Spleen (tissue), 11 donors: ENCODE data around the gene CD180. TPM values are rescaled to one million over a fixed set of nuclear protein-coding genes. Genes with fewer than 3 reads are reported as not detected.
A peak's percentile ranks its signal among the peaks of the same experiment; 100 is the strongest.

Source experiments
- DNase-seq: peaks from one replicate; pipeline ENCODE4 v3.0.0-alpha.2; 2020
- H3K27ac ChIP-seq, 8 donors: fragments of 200-600 bp; sonication (generic) in 7 of 8; 1 replicate in 4 of 8; 2 replicates in 4 of 8; pipeline versions ENCODE4 v1.5.0 to v1.8.0; 2016 to 2021; ENCODE audit warnings: inconsistent platforms in 4 of 8, mild to moderate bottlenecking in 4 of 8, moderate library complexity in 1 of 8
- H3K27me3 ChIP-seq, 7 donors: fragments of 200-600 bp; sonication (generic) in 6 of 7; replicated peaks in 1 of 7; 1 replicate in 4 of 7; 2 replicates in 3 of 7; pipeline versions ENCODE4 v1.5.0 to v1.8.0; 2016 to 2021; ENCODE audit warnings: inconsistent platforms in 3 of 7, mild to moderate bottlenecking in 1 of 7
- H3K36me3 ChIP-seq, 6 donors: fragments of 200-600 bp; sonication (generic) in 5 of 6; 1 replicate in 4 of 6; 2 replicates in 2 of 6; pipeline versions ENCODE4 v1.5.0 to v1.8.0; 2016 to 2021; ENCODE audit warnings: inconsistent platforms in 2 of 6
- H3K4me1 ChIP-seq, 6 donors: fragments of 200-600 bp; sonication (generic) in 5 of 6; 1 replicate in 3 of 6; 2 replicates in 3 of 6; pipeline versions ENCODE4 v1.5.0 to v1.8.0; 2016 to 2021; ENCODE audit warnings: inconsistent platforms in 3 of 6
- H3K4me3 ChIP-seq, 8 donors: fragments of 200-600 bp; sonication (generic) in 7 of 8; 1 replicate in 4 of 8; 2 replicates in 4 of 8; pipeline versions ENCODE4 v1.5.0 to v1.8.0; 2016 to 2021; ENCODE audit warnings: inconsistent platforms in 4 of 8, mild to moderate bottlenecking in 4 of 8, moderate library complexity in 2 of 8
- H3K9me3 ChIP-seq, 8 donors: fragments of 200-600 bp; sonication (generic) in 7 of 8; 1 replicate in 4 of 8; 2 replicates in 4 of 8; pipeline versions ENCODE4 v1.5.0 to v1.8.0; 2016 to 2021; ENCODE audit warnings: inconsistent platforms in 4 of 8
- CTCF ChIP-seq, 11 experiments: fragments of 200-600 bp in 7 of 11; fragments of 450-650 bp in 4 of 11; sonication (generic) in 4 of 11; IDR thresholded peaks in 8 of 11; conservative IDR thresholded peaks in 3 of 11; 1 replicate in 7 of 11; 2 replicates in 4 of 11; pipeline versions ENCODE4 v1.4.0 to v1.8.0; 2016 to 2021; ENCODE audit warnings: antibody characterized with exemption in 11 of 11, inconsistent platforms in 4 of 11, mild to moderate bottlenecking in 1 of 11
- POLR2A ChIP-seq, 3 donors: fragments of 450-650 bp; IDR thresholded peaks; one replicate each; pipeline ENCODE4 v1.5.1; 2017; ENCODE audit warnings: antibody characterized with exemption in 3 of 3, mild to moderate bottlenecking in 1 of 3
- POLR2AphosphoS5 ChIP-seq, 3 donors: sonication (generic); formaldehyde crosslinking; IDR thresholded peaks; one replicate each; pipeline ENCODE4 v1.5.1; 2017; ENCODE audit warnings: antibody characterized with exemption in 3 of 3
- WGBS, 5 donors: extraction: QIAGEN DNeasy Blood & Tissue Kit in 3 of 5; methylation state at CpG; one replicate each; pipeline versions ENCODE4 v1.1.5 to v1.1.7; 2013 to 2018; 5-methylcytosine and 5-hydroxymethylcytosine counted together
- intact Hi-C: fragments of 100-400 bp; cut with DNase I; formaldehyde crosslinking; loops from one replicate; pipeline ENCODE4 v1.15.0; 2023; ENCODE audit warnings: low total_unique reads
- polyA plus RNA-seq, 3 donors: library from polyadenylated mRNA; stranded (reverse); fragments of 200-250 nt; gene quantifications; one replicate each; pipeline ENCODE4 v1.2.1, GENCODE V29; 2013
- total RNA-seq, 7 donors: library from RNA; depleted of rRNA in 3 of 7; stranded (reverse); fragments of >200 nt in 3 of 7; fragmentation: NEBNext Ultra II Directional in 4 of 7; extraction: Animal tissue kit (Norgen Biotek cat#: 25700) in 4 of 7; gene quantifications; one replicate each; pipeline versions ENCODE4 v1.1.0 to v1.2.1, GENCODE V29; 2016 to 2021
- donor health status: healthy with polysubstance abuse.
- donor health status: DM: no; HTN: no; CAD: no; lungs with moderate emphysema.
- donor health status: DM: no; HTN: no; CAD: no.
- donor health status: Bipolar disorder and iron deficiency.
- donor health status: healthy.
- donor health status: DM: no; HTN: no; CAD: no.
- donor health status: DM: yes; HTN: yes; CAD: no.

CD180 gene
- total and polyA plus RNA-seq, 10 donors, result 11.6 to 39.2 (median 25.0) TPM

DNA sequence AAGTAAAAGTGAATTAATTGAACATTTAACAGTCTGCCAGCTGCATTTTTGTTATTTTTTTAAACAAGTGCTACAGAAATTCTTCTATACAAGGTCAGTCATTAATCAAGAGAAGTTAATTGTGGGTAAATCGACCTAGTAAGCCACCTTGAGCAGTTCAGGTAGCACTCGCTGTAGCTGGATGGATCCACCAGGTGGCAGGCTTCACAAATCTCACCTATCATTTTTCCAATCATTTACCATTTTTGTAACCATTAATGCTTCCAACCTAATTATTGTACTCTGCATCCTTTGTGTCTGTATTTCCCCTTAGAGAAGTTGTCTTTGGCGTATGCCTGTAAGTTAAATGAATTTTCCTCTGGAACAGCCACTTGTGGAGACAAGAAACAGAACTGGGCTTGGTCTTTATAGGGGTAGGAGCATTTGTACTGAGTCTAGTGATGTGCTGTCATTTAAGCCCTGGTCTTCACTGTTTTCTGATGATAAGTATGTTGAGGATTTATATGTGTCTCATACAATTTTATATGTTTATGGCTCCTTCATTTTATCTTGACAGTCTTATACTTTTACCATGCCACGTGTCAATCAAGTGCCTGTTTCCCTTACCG lies 39.5 kb downstream of the CD180 start:
- peaks cover 0 to 56% (median 15%) of the 10 kb centered on the region in 6 donors for H3K36me3 ChIP-seq
- intact Hi-C loops, result loop anchor here (10.0 kb wide), 2 partner anchors 172 to 342 kb away; no protein-coding TSS in a partner anchor
- 63 to 66% (median 63%) methylated on average over 5 of the region's 5 CpGs for WGBS, 5 donors

DNA sequence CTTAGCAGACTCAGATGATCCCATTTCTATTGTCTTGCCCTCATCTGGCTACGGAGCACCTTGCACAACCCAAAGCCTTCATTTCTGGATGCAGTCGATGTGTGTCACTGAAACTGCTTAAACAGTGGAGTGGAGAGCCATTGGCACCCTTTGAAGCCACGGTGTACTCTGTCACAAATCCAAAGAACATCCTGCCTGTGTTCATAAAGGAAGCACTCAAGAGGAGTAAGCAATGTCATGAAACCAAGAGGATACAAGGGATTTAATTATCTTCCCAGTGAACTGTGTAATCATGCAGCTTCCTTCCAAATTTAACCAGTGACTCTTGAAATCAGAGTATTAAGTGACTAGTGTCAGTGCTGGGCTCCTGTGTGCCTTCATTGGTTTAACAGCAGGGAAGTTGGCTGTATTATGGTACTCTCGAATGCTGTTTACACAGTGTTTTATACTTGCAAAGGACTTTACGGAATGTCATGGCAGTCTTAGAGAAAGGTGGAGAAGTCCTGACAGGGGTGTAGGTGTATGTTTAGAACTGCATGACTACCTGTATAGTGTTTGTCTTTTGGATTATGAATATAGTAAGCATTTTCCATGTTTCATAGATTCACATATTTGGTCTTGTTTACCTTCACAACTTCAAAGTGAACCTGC lies 41.9 kb downstream of the CD180 start:
- peaks cover 0 to 57% (median 22%) of the 10 kb centered on the region in 6 donors for H3K36me3 ChIP-seq
- intact Hi-C loops, result loop anchor here (10.0 kb wide), 2 partner anchors 170 to 340 kb away; no protein-coding TSS in a partner anchor

More for the DNA sequence above, 39.5 kb downstream of the CD180 start:
- no peaks in the 10 kb centered on the region for H3K27me3 ChIP-seq
- H3K9me3 ChIP-seq, result no peaks in the 10 kb centered on the region
- H3K4me1 ChIP-seq, result peaks cover 0 to 45% (median 3%) of the 10 kb centered on the region in 6 donors
- no peak overlapping the region for H3K4me3 ChIP-seq
- TF ChIP-seq POLR2AphosphoS5 (IDR thresholded peaks at IDR 0.05), result no peak
- TF ChIP-seq POLR2A (IDR thresholded peaks at IDR 0.05), result no peak
- peak; percentile 56 to 90 (median 82) for TF ChIP-seq CTCF (IDR thresholded peaks at IDR 0.05 in 8 of 11, conservative IDR thresholded peaks at IDR 0.05 in 3 of 11)
- DNase-seq, result peak; percentile 76
- no peak overlapping the region for H3K27ac ChIP-seq

GRCh38 chr5:67153292-67153691 lies 43.3 kb downstream of the CD180 start:
- Histone ChIP-seq H3K9me3 (no peaks in the 10 kb centered on the region), H3K27me3 (no peaks in the 10 kb centered on the region), H3K36me3 (peaks cover 0 to 65% (median 26%) of the 10 kb centered on the region in 6 donors), H3K4me1 (peaks cover 0 to 14% (median 2%) of the 10 kb centered on the region in 6 donors), H3K4me3 (no peak overlapping the region), H3K27ac (no peak overlapping the region)
- 73 to 93% (median 90%) methylated on average over 2 of the region's 2 CpGs for WGBS, 5 donors
- no peak for TF ChIP-seq CTCF (IDR thresholded peaks at IDR 0.05 in 8 of 11, conservative IDR thresholded peaks at IDR 0.05 in 3 of 11)
- TF ChIP-seq POLR2A (IDR thresholded peaks at IDR 0.05), result no peak
- no peak for TF ChIP-seq POLR2AphosphoS5 (IDR thresholded peaks at IDR 0.05)
- intact Hi-C loops, result loop anchor here (10.0 kb wide), 2 partner anchors 168 to 338 kb away; no protein-coding TSS in a partner anchor
- DNase-seq, result no peak

More for the DNA sequence above, 41.9 kb downstream of the CD180 start:
- TF ChIP-seq CTCF (IDR thresholded peaks at IDR 0.05 in 8 of 11, conservative IDR thresholded peaks at IDR 0.05 in 3 of 11) (no peak), POLR2A (IDR thresholded peaks at IDR 0.05) (no peak), POLR2AphosphoS5 (IDR thresholded peaks at IDR 0.05) (no peak)
- Histone ChIP-seq H3K27ac (peak overlapping the region in 1 of 8 donors; percentile 30), H3K9me3 (no peaks in the 10 kb centered on the region), H3K4me1 (peaks cover 0 to 27% (median 3%) of the 10 kb centered on the region in 6 donors), H3K27me3 (no peaks in the 10 kb centered on the region), H3K4me3 (no peak overlapping the region)
- 68 to 88% (median 77%) methylated on average over 5 of the region's 5 CpGs for WGBS, 5 donors
- DNase-seq, result no peak

GRCh38 chr5:67152400-67152799 lies 44.2 kb downstream of the CD180 start:
- WGBS, 5 donors, result 95 to 99% (median 96%) methylated on average over 6 of the region's 6 CpGs
- no peaks in the 10 kb centered on the region for H3K9me3 ChIP-seq
- H3K27ac ChIP-seq, result no peak overlapping the region
- H3K4me3 ChIP-seq, result no peak overlapping the region
- no peak for DNase-seq
- intact Hi-C loops, result loop anchor here (10.0 kb wide), 2 partner anchors 168 to 338 kb away; no protein-coding TSS in a partner anchor
- peaks cover 0 to 66% (median 28%) of the 10 kb centered on the region in 6 donors for H3K36me3 ChIP-seq
- H3K27me3 ChIP-seq, result no peaks in the 10 kb centered on the region
- peaks cover 0 to 10% (median 2%) of the 10 kb centered on the region in 6 donors for H3K4me1 ChIP-seq
- TF ChIP-seq POLR2AphosphoS5 (IDR thresholded peaks at IDR 0.05), result no peak
- no peak for TF ChIP-seq POLR2A (IDR thresholded peaks at IDR 0.05)
- no peak for TF ChIP-seq CTCF (IDR thresholded peaks at IDR 0.05 in 8 of 11, conservative IDR thresholded peaks at IDR 0.05 in 3 of 11)
